G401.6 (cell line): Measurements from ENCODE around the gene HECA.
A peak's percentile ranks its signal among the peaks of the same experiment; 100 is the strongest.
"Not testable (repeated sequence)": the region's sequence is repeated elsewhere in the genome, so short reads cannot be mapped to it uniquely, and the experiment has no call there.

Source experiments
- FAIRE-seq: peaks from 2 replicates; lab custom pipeline; 2012; peaks lifted over from hg19 to GRCh38; lab: Jason Lieb, UNC

Gene HECA

GRCh38 chr6:139219271-139219729 is 84.4 kb downstream of the HECA start:
- peak; percentile 93 for FAIRE-seq

GRCh38 chr6:139219746-139220145 is 84.9 kb downstream of the HECA start:
- FAIRE-seq, result no peak

GRCh38 chr6:139228387-139228786 is 93.5 kb downstream of the HECA start:
- FAIRE-seq, result not testable (repeated sequence)
